ENCODE measurements around the gene KRT35. TPM values are rescaled to one million over a fixed set of nuclear protein-coding genes. Genes with fewer than 3 reads are reported as not detected.
A peak's percentile ranks its signal among the peaks of the same experiment; 100 is the strongest.

Gene KRT35
- total and polyA plus RNA-seq, 2 of the 13 experiments (the other 11 are each of a cell fraction or from before 2014, with no cell fraction given) = not detected

DNA sequence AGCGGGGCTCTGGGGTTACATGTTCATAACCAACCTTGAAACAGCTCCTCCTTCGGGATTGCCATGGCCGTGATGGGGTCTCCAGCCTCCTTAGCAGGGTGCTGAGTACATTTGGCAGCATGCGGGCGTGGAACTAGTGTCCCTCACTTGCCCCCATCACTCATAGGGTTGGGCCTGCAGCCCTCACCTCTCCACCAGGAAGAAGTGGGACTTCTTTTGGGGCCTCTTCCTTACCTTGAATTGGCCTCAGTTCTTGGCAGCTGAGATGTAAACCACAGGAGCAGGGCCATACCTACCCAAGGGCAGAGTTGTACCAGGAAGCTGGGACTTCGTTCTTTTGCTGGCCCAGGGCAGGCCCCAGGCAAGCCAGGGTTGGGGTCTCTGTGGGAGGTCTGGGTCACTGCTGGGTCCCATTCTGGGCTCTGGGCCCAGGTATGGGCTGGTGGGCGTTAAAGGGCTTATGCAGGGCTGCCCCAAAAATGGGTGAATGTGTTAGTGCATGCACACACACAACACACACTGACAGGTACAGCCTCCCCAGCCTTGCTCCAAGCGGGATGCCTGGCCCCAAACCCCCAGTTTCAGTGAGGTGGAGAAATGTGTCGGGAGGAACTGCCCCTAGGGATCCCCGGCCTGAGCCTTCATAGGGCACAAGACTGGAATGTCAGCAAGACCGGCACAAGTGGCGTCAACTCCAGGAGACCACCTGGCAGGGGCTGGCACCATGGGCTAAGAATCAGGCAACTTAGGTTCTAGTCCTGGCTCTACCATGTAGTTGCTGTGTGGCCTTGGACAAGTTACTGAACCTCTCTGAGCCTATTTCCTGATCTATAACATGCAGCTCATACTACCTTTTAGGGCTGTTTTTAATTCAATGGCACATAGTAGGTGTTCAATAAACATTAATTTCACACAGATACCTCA is 41.6 kb upstream of the KRT35 start (continued):
- TF ChIP-seq, protein P1, sequence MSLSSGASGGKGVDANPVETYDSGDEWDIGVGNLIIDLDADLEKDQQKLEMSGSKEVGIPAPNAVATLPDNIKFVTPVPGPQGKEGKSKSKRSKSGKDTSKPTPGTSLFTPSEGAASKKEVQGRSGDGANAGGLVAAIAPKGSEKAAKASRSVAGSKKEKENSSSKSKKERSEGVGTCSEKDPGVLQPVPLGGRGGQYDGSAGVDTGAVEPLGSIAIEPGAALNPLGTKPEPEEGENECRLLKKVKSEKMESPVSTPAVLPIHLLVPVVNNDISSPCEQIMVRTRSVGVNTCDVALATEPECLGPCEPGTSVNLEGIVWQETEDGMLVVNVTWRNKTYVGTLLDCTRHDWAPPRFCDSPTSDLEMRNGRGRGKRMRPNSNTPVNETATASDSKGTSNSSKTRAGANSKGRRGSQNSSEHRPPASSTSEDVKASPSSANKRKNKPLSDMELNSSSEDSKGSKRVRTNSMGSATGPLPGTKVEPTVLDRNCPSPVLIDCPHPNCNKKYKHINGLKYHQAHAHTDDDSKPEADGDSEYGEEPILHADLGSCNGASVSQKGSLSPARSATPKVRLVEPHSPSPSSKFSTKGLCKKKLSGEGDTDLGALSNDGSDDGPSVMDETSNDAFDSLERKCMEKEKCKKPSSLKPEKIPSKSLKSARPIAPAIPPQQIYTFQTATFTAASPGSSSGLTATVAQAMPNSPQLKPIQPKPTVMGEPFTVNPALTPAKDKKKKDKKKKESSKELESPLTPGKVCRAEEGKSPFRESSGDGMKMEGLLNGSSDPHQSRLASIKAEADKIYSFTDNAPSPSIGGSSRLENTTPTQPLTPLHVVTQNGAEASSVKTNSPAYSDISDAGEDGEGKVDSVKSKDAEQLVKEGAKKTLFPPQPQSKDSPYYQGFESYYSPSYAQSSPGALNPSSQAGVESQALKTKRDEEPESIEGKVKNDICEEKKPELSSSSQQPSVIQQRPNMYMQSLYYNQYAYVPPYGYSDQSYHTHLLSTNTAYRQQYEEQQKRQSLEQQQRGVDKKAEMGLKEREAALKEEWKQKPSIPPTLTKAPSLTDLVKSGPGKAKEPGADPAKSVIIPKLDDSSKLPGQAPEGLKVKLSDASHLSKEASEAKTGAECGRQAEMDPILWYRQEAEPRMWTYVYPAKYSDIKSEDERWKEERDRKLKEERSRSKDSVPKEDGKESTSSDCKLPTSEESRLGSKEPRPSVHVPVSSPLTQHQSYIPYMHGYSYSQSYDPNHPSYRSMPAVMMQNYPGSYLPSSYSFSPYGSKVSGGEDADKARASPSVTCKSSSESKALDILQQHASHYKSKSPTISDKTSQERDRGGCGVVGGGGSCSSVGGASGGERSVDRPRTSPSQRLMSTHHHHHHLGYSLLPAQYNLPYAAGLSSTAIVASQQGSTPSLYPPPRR (CRISPR knock-in tag; IDR thresholded peaks at IDR 0.05; ENCODE audit: borderline replicate concordance) = no peak
- TF ChIP-seq POLR2A (IDR thresholded peaks at IDR 0.05; ENCODE audit: insufficient read depth in 1 of 2, low read depth in 2 of 2, low read length in 2 of 2) = 0 out of 4 replicates have a peak, but pooled peaks have one; percentile 1 to 15
- no peak for TF ChIP-seq CHCHD3 (CRISPR knock-in tag; IDR thresholded peaks at IDR 0.05)
- TF ChIP-seq, protein P2, sequence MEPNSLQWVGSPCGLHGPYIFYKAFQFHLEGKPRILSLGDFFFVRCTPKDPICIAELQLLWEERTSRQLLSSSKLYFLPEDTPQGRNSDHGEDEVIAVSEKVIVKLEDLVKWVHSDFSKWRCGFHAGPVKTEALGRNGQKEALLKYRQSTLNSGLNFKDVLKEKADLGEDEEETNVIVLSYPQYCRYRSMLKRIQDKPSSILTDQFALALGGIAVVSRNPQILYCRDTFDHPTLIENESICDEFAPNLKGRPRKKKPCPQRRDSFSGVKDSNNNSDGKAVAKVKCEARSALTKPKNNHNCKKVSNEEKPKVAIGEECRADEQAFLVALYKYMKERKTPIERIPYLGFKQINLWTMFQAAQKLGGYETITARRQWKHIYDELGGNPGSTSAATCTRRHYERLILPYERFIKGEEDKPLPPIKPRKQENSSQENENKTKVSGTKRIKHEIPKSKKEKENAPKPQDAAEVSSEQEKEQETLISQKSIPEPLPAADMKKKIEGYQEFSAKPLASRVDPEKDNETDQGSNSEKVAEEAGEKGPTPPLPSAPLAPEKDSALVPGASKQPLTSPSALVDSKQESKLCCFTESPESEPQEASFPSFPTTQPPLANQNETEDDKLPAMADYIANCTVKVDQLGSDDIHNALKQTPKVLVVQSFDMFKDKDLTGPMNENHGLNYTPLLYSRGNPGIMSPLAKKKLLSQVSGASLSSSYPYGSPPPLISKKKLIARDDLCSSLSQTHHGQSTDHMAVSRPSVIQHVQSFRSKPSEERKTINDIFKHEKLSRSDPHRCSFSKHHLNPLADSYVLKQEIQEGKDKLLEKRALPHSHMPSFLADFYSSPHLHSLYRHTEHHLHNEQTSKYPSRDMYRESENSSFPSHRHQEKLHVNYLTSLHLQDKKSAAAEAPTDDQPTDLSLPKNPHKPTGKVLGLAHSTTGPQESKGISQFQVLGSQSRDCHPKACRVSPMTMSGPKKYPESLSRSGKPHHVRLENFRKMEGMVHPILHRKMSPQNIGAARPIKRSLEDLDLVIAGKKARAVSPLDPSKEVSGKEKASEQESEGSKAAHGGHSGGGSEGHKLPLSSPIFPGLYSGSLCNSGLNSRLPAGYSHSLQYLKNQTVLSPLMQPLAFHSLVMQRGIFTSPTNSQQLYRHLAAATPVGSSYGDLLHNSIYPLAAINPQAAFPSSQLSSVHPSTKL (CRISPR knock-in tag; IDR thresholded peaks at IDR 0.05) = no peak
- TF ChIP-seq KDM1A (CRISPR knock-in tag; IDR thresholded peaks at IDR 0.05) = 0 out of 2 replicates have a peak, but pooled peaks have one; percentile 60
- TF ChIP-seq ZKSCAN5 (CRISPR knock-in tag; IDR thresholded peaks at IDR 0.05) = no peak
- TF ChIP-seq ZNF501 (CRISPR knock-in tag; IDR thresholded peaks at IDR 0.05) = no peak
- peak; percentile 55 for TF ChIP-seq POLR2G (IDR thresholded peaks at IDR 0.05; ENCODE audit: low read depth, low read length)
- no peak for TF ChIP-seq EEA1 (CRISPR knock-in tag; IDR thresholded peaks at IDR 0.05; ENCODE audit: borderline replicate concordance)
- no peak for TF ChIP-seq ZNF33A (CRISPR knock-in tag; IDR thresholded peaks at IDR 0.05; ENCODE audit: borderline replicate concordance)
- no peak for TF ChIP-seq ZNF598 (CRISPR knock-in tag; IDR thresholded peaks at IDR 0.05; ENCODE audit: borderline replicate concordance)
- no peak for TF ChIP-seq ZNF569 (CRISPR knock-in tag; IDR thresholded peaks at IDR 0.05; ENCODE audit: borderline replicate concordance)
- TF ChIP-seq PTBP1 (IDR thresholded peaks at IDR 0.05; ENCODE audit: low read depth, low read length, poor library complexity, severe bottlenecking) = no peak
- TF ChIP-seq, protein P3, sequence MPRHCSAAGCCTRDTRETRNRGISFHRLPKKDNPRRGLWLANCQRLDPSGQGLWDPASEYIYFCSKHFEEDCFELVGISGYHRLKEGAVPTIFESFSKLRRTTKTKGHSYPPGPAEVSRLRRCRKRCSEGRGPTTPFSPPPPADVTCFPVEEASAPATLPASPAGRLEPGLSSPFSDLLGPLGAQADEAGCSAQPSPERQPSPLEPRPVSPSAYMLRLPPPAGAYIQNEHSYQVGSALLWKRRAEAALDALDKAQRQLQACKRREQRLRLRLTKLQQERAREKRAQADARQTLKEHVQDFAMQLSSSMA (CRISPR knock-in tag; IDR thresholded peaks at IDR 0.05) = no peak
